ENCODE data around the gene CEP70. TPM values are rescaled to one million over a fixed set of nuclear protein-coding genes. Genes with fewer than 3 reads are reported as not detected.

Gene CEP70
- total and polyA plus RNA-seq, 2 of the 13 experiments (the other 11 are each of a cell fraction or from before 2014, with no cell fraction given): 4.0 to 22.3 TPM

DNA sequence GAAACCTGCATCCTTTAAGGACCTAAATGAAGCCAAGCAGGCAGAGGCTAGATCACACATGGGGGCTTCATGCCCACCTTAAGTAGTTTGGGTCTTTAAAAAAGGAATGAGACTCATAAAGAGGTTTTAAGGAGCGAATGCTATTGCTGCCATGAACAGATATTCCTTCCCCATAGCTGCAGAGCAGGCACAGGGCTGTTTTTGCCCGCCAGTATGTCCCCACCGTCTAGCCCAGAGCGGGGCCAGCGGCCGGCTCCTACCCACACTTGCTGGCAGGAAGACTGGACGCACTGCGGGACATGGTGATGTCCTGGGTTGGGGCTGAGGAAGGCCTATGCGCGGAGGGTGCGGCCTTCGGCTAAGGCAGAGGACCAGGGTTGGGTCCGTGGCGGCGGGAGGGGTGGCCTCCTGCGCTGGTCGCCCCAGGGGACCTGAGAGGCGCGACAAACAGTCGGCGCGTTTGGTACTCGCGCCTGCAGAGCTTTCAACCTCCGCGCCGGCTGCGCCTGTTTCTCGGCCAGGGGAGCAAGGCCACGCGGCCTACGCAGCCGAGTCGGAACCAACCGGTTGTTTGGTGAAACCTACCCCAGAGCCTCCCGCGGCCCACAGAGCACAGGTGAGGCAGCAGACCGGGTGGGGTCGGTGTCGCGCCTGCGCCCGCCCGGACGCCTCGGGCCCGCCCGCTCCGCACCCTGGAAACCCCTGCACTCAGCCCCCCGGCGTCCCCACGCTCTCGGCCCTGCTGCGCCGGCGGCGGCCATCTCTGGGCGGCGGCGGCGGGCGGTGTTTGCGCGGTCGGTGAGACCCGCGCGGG lies 14.5 kb upstream of the CEP70 start, which contains the start of gene FAIM (continued):
- TF ChIP-seq, protein P1, sequence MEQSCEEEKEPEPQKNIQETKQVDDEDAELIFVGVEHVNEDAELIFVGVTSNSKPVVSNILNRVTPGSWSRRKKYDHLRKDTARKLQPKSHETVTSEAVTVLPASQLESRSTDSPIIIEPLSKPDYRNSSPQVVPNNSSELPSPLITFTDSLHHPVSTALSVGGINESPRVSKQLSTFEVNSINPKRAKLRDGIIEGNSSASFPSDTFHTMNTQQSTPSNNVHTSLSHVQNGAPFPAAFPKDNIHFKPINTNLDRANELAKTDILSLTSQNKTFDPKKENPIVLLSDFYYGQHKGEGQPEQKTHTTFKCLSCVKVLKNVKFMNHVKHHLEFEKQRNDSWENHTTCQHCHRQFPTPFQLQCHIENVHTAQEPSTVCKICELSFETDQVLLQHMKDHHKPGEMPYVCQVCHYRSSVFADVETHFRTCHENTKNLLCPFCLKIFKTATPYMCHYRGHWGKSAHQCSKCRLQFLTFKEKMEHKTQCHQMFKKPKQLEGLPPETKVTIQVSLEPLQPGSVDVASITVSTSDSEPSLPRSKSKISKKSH (CRISPR knock-in tag; IDR thresholded peaks at IDR 0.05; ENCODE audit: borderline replicate concordance): peak; percentile 85
- TF ChIP-seq, protein P2, sequence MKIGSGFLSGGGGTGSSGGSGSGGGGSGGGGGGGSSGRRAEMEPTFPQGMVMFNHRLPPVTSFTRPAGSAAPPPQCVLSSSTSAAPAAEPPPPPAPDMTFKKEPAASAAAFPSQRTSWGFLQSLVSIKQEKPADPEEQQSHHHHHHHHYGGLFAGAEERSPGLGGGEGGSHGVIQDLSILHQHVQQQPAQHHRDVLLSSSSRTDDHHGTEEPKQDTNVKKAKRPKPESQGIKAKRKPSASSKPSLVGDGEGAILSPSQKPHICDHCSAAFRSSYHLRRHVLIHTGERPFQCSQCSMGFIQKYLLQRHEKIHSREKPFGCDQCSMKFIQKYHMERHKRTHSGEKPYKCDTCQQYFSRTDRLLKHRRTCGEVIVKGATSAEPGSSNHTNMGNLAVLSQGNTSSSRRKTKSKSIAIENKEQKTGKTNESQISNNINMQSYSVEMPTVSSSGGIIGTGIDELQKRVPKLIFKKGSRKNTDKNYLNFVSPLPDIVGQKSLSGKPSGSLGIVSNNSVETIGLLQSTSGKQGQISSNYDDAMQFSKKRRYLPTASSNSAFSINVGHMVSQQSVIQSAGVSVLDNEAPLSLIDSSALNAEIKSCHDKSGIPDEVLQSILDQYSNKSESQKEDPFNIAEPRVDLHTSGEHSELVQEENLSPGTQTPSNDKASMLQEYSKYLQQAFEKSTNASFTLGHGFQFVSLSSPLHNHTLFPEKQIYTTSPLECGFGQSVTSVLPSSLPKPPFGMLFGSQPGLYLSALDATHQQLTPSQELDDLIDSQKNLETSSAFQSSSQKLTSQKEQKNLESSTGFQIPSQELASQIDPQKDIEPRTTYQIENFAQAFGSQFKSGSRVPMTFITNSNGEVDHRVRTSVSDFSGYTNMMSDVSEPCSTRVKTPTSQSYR (CRISPR knock-in tag; IDR thresholded peaks at IDR 0.05; ENCODE audit: borderline replicate concordance): no peak
- TF ChIP-seq ZNF460 (CRISPR knock-in tag; IDR thresholded peaks at IDR 0.05; ENCODE audit: borderline replicate concordance) (no peak), ATAD3A (CRISPR knock-in tag; IDR thresholded peaks at IDR 0.05) (no peak), CEBPB (IDR thresholded peaks at IDR 0.05; ENCODE audit: borderline replicate concordance, low read depth, low read length) (no peak), HOXA3 (CRISPR knock-in tag; IDR thresholded peaks at IDR 0.05) (peak; percentile 55; the same call in 1 of the 2 replicates)
- TF ChIP-seq, protein P3, sequence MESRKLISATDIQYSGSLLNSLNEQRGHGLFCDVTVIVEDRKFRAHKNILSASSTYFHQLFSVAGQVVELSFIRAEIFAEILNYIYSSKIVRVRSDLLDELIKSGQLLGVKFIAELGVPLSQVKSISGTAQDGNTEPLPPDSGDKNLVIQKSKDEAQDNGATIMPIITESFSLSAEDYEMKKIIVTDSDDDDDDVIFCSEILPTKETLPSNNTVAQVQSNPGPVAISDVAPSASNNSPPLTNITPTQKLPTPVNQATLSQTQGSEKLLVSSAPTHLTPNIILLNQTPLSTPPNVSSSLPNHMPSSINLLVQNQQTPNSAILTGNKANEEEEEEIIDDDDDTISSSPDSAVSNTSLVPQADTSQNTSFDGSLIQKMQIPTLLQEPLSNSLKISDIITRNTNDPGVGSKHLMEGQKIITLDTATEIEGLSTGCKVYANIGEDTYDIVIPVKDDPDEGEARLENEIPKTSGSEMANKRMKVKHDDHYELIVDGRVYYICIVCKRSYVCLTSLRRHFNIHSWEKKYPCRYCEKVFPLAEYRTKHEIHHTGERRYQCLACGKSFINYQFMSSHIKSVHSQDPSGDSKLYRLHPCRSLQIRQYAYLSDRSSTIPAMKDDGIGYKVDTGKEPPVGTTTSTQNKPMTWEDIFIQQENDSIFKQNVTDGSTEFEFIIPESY (CRISPR knock-in tag; IDR thresholded peaks at IDR 0.05): no peak; the same call in 1 of the 2 replicates
- TF ChIP-seq, protein P4, sequence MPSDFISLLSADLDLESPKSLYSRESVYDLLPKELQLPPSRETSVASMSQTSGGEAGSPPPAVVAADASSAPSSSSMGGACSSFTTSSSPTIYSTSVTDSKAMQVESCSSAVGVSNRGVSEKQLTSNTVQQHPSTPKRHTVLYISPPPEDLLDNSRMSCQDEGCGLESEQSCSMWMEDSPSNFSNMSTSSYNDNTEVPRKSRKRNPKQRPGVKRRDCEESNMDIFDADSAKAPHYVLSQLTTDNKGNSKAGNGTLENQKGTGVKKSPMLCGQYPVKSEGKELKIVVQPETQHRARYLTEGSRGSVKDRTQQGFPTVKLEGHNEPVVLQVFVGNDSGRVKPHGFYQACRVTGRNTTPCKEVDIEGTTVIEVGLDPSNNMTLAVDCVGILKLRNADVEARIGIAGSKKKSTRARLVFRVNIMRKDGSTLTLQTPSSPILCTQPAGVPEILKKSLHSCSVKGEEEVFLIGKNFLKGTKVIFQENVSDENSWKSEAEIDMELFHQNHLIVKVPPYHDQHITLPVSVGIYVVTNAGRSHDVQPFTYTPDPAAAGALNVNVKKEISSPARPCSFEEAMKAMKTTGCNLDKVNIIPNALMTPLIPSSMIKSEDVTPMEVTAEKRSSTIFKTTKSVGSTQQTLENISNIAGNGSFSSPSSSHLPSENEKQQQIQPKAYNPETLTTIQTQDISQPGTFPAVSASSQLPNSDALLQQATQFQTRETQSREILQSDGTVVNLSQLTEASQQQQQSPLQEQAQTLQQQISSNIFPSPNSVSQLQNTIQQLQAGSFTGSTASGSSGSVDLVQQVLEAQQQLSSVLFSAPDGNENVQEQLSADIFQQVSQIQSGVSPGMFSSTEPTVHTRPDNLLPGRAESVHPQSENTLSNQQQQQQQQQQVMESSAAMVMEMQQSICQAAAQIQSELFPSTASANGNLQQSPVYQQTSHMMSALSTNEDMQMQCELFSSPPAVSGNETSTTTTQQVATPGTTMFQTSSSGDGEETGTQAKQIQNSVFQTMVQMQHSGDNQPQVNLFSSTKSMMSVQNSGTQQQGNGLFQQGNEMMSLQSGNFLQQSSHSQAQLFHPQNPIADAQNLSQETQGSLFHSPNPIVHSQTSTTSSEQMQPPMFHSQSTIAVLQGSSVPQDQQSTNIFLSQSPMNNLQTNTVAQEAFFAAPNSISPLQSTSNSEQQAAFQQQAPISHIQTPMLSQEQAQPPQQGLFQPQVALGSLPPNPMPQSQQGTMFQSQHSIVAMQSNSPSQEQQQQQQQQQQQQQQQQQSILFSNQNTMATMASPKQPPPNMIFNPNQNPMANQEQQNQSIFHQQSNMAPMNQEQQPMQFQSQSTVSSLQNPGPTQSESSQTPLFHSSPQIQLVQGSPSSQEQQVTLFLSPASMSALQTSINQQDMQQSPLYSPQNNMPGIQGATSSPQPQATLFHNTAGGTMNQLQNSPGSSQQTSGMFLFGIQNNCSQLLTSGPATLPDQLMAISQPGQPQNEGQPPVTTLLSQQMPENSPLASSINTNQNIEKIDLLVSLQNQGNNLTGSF (CRISPR knock-in tag; IDR thresholded peaks at IDR 0.05): 0 out of 2 replicates have a peak, but pooled peaks have one; percentile 25
